CD4-positive, alpha-beta memory T cell (primary cell): ENCODE results near the gene RGS19. TPM values are rescaled to one million over a fixed set of nuclear protein-coding genes. Genes with fewer than 3 reads are reported as not detected.

ENCODE experiments used
- CTCF ChIA-PET: fragments of 350-600 bp; sonication (Branson Sonifier 250); formaldehyde crosslinking; loops from one replicate; lab custom pipeline; 2021; ENCODE audit warnings: inconsistent platforms; ENCODE audit not compliant: partially characterized antibody; lab: Charles Lee
- POLR2A ChIA-PET: fragments of 350-600 bp; sonication (Branson Sonifier 250); formaldehyde crosslinking; loops from one replicate; lab custom pipeline; 2021; ENCODE audit not compliant: partially characterized antibody; lab: Charles Lee
- DNase-seq, 5 donors: peaks; one replicate each; pipeline versions ENCODE4 v3.0.0 to v3.0.0-alpha.2; 2020 to 2022; ENCODE audit warnings: mixed read lengths in 1 of 5
- H3K27ac ChIP-seq: one replicate; pipeline ENCODE4 v1.7.0; 2013; ENCODE audit warnings: low read depth, low read length
- H3K27me3 ChIP-seq: 2 replicates; pipeline ENCODE4 v1.7.0; 2013; ENCODE audit warnings: mild to moderate bottlenecking, low read length, moderate library complexity; ENCODE audit not compliant: insufficient read depth
- H3K36me3 ChIP-seq: 2 replicates; pipeline ENCODE4 v1.7.0; 2013; ENCODE audit warnings: mild to moderate bottlenecking, low read length, moderate library complexity; ENCODE audit not compliant: insufficient read depth
- H3K4me1 ChIP-seq: 2 replicates; pipeline ENCODE4 v1.7.0; 2013; ENCODE audit warnings: mild to moderate bottlenecking, low read length, moderate library complexity; ENCODE audit not compliant: insufficient read depth
- H3K4me3 ChIP-seq, 2 donors: one replicate each; pipeline ENCODE4 v1.7.0; 2013; ENCODE audit warnings: low read length in 2 of 2, mild to moderate bottlenecking in 1 of 2
- H3K9me3 ChIP-seq, 2 donors: one replicate each; pipeline ENCODE4 v1.7.0; 2013; ENCODE audit warnings: low read length in 2 of 2, control low read depth in 1 of 2; ENCODE audit not compliant: control insufficient read depth in 1 of 2
- H3K27ac Mint-ChIP-seq, 7 donors: one replicate each; pipeline ENCODE4 v1.8.0; 2020 to 2021; ENCODE audit warnings: mixed read lengths in 7 of 7, mild to moderate bottlenecking in 6 of 7, inconsistent platforms in 3 of 7, moderate library complexity in 3 of 7
- H3K27me3 Mint-ChIP-seq, 2 donors: one replicate each; pipeline ENCODE4 v1.8.0; 2020 to 2021; ENCODE audit warnings: mixed read lengths in 2 of 2
- H3K36me3 Mint-ChIP-seq, 2 donors: one replicate each; pipeline ENCODE4 v1.8.0; 2020 to 2021; ENCODE audit warnings: mixed read lengths in 2 of 2, inconsistent platforms in 1 of 2, mild to moderate bottlenecking in 1 of 2
- H3K4me1 Mint-ChIP-seq, 4 donors: one replicate each; pipeline ENCODE4 v1.8.0; 2020 to 2021; ENCODE audit warnings: mixed read lengths in 4 of 4, mild to moderate bottlenecking in 1 of 4
- H3K4me3 Mint-ChIP-seq, 8 donors: one replicate each; pipeline ENCODE4 v1.8.0; 2020 to 2021; ENCODE audit warnings: mixed read lengths in 8 of 8, mild to moderate bottlenecking in 7 of 8, moderate library complexity in 6 of 8, inconsistent platforms in 3 of 8
- H3K9me3 Mint-ChIP-seq, 8 donors: one replicate each; pipeline ENCODE4 v1.8.0; 2020 to 2021; ENCODE audit warnings: mixed read lengths in 8 of 8, mild to moderate bottlenecking in 5 of 8, inconsistent platforms in 3 of 8, moderate library complexity in 1 of 8
- intact Hi-C: fragments of 100-400 bp; cut with micrococcal nuclease; formaldehyde crosslinking; loops from one replicate; pipeline ENCODE4 v1.15.1; 2023
- polyA plus RNA-seq, 2 donors: library from polyadenylated mRNA; unstranded; fragments of 300-500 nt; fragmentation: Illumina TruSeq; gene quantifications; one replicate each; pipeline ENCODE4 v1.2.3, GENCODE V29; 2021
- total RNA-seq, 2 experiments: library from RNA; stranded (reverse); gene quantifications; one replicate each; pipeline ENCODE4 v1.2.3, GENCODE V29; 2021

RGS19 gene
- total and polyA plus RNA-seq, 4 experiments from 2014 or later, result 35.0 to 116 (median 74.0) TPM

DNA sequence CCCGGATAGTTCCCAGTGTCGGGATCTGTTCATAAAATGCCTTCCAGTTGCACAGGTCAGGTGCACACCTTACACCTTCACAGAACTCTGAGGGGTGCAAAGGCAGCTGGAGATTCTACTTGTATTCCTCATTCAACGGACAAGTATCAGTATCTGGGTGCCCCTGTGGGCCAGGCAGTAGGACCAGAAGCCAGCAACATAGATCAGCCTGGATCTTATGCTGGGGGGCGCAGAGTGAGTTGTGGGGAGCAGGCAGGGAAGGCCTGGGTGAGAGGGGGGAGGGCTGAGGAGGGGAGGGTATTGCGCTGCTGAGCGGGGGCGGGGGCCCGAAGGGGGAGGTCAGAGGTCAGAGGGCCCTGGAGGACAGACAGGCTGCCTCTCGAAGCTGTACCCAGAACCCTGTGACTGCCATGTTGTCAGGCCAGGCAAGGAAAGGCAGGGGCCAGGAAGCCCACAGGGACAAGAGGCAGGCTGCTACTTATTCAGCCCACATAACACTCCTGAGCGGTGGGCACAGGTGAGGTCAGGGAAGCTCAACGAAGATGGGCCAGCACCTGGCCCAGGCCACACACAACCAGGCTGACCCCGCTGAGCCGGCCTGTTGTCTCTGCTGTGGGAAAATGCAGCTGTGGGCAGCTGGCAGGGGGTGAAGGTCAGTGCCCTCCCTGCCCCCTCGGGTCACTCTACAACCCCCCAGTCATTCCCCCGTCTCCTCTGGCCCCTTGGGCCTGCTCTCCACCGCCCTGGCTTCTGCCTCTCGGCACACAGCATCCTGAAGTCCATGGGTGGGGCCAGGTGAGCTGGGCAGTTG lies 1.7 kb upstream of the RGS19 start:
- H3K4me1 Mint-ChIP-seq, result peaks cover 11 to 56% (median 34%) of the 10 kb centered on the region in 4 donors

GRCh38 chr20:64080013-64080812 lies 895 bp upstream of the RGS19 start, which contains the start of gene OPRL1:
TSS of gene OPRL1 (plus strand) at chr20:64080082. CDS start at chr20:64092721, 12,639 bp downstream.
- Histone ChIP-seq H3K36me3 (peaks cover 9% of the 10 kb centered on the region), H3K27ac (peak within 1 kb of the TSS; percentile 74), H3K4me3 (peak within 1 kb of the TSS; percentile 73 to 97), H3K27me3 (no peaks in the 10 kb centered on the region), H3K9me3 (no peaks in the 10 kb centered on the region), H3K4me1 (peaks cover 48% of the 10 kb centered on the region)
- peak within 1 kb of the TSS; percentile 83 to 94 (median 92) for H3K27ac Mint-ChIP-seq
- POLR2A ChIA-PET, result interaction anchor here (0.9 to 3.5 kb wide), 14 partner anchors 10 to 1076 kb away, joined by 3 to 29 read pairs (median 6); partner anchors contain the start of genes LIME1, PCMTD2, PPDPF and TCEA2
- CTCF ChIA-PET, result interaction anchor here (1.0 to 5.2 kb wide), 6 partner anchors 18 to 176 kb away, joined by 3 to 73 read pairs (median 5); no protein-coding TSS in a partner anchor
- H3K4me1 Mint-ChIP-seq, result peaks cover 11 to 62% (median 37%) of the 10 kb centered on the region in 4 donors
- H3K9me3 Mint-ChIP-seq, result no peaks in the 10 kb centered on the region
- peak; percentile 50 to 86 (median 57) for DNase-seq
- no peaks in the 10 kb centered on the region for H3K27me3 Mint-ChIP-seq
- H3K36me3 Mint-ChIP-seq, result peaks cover 0 to 15% of the 10 kb centered on the region in 2 donors
- peak within 1 kb of the TSS; percentile 86 to 95 (median 90) for H3K4me3 Mint-ChIP-seq
- intact Hi-C loops, result no loop called here

More for the DNA sequence above, 1.7 kb upstream of the RGS19 start:
- no peaks in the 10 kb centered on the region for H3K27me3 Mint-ChIP-seq
- Histone ChIP-seq H3K36me3 (peaks cover 5% of the 10 kb centered on the region), H3K27me3 (no peaks in the 10 kb centered on the region), H3K4me1 (peaks cover 42% of the 10 kb centered on the region), H3K27ac (peak overlapping the region; percentile 63), H3K4me3 (no peak overlapping the region), H3K9me3 (no peaks in the 10 kb centered on the region)
- H3K4me3 Mint-ChIP-seq, result peak overlapping the region; percentile 76 to 86 (median 81)
- intact Hi-C loops, result no loop called here
- peaks cover 0 to under 1% (median 0%) of the 10 kb centered on the region in 8 donors for H3K9me3 Mint-ChIP-seq
- no peak for DNase-seq
- ChIA-PET CTCF (interaction anchor here (0.5 to 5.2 kb wide), 5 partner anchors 20 to 41 kb away, joined by 3 to 73 read pairs (median 6); no protein-coding TSS in a partner anchor), POLR2A (interaction anchor here (3.3 kb wide), 1 partner anchor 344 kb away, joined by 22 read pairs; the partner anchor contains the start of gene LIME1)
- peak overlapping the region; percentile 82 to 94 (median 89) for H3K27ac Mint-ChIP-seq
- H3K36me3 Mint-ChIP-seq, result peaks cover 0 to 10% of the 10 kb centered on the region in 2 donors

DNA sequence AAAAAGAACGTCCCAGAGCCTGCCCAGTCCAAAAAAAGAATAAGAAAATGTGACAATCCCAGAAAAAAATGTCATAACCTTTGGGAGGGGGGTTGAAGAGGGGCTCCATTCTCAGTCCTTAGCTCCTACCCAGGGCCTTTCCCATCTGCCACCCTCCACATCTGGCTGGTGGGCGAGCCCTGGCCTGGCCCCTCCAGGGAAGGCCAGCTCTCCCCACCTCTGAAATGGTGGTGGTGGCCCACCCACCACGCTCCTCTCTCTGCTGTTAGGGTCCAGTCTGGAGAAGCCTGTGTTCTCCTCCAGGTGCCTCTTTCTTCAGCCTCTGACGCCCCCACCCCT lies 415 bp downstream of the RGS19 start:
- H3K4me1 Mint-ChIP-seq, result peaks cover 7 to 57% (median 31%) of the 10 kb centered on the region in 4 donors
- H3K36me3 Mint-ChIP-seq, result peaks cover 0 to 23% of the 10 kb centered on the region in 2 donors
- Histone ChIP-seq H3K27me3 (no peaks in the 10 kb centered on the region), H3K4me3 (peak overlapping the region; percentile 73 to 97), H3K27ac (peak overlapping the region; percentile 74), H3K9me3 (no peaks in the 10 kb centered on the region), H3K36me3 (peaks cover 17% of the 10 kb centered on the region), H3K4me1 (peaks cover 43% of the 10 kb centered on the region)
- ChIA-PET POLR2A (interaction anchor here (0.9 to 3.5 kb wide), 15 partner anchors 9 to 1074 kb away, joined by 3 to 29 read pairs (median 7); partner anchors contain the start of genes LIME1, PCMTD2, PPDPF and PRPF6), CTCF (interaction anchor here (0.7 to 2.2 kb wide), 7 partner anchors 9 to 177 kb away, joined by 3 to 7 read pairs (median 4); no protein-coding TSS in a partner anchor)
- H3K27ac Mint-ChIP-seq, result peak overlapping the region; percentile 69 to 93 (median 85)
- DNase-seq, result no peak
- H3K27me3 Mint-ChIP-seq, result no peaks in the 10 kb centered on the region
- peak overlapping the region; percentile 86 to 95 (median 90) for H3K4me3 Mint-ChIP-seq
- no peaks in the 10 kb centered on the region for H3K9me3 Mint-ChIP-seq
- intact Hi-C loops, result loop anchor here (1.0 to 2.0 kb wide), 2 partner anchors 16 to 176 kb away; partner anchors contain the start of genes PCMTD2 and TCEA2

DNA sequence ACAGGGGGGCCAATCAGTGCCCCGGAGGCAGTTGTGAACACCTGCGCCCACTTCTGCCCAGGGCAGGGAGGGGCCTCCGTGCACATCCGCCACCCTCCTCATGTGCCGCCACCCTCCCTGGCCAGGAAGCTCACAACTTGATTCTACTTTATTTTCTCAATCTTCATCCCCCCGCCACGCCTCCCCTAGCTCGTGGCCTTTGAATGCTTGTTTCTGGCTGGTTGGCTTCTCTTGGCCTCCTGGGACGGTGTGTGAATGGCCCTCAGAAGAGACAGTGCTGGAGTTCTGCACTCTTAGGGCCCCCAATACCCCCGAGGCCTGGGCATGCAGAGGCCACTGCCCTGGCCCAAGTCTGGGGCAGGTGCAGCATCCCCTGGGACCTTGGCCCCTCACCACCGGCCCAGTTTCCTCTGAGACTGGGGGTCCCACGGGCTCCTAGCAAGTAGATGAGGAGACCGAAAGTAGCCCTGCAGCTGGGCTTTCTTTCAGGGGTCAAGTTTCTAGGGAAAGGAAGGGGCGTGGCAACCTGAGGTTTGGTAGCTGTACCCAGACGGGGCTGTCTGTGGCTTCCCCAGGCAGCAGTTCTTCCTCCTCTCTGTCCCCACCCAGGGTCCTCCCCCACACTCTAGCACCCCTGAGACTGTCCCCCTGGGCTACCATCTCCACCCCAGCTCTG lies 1.3 kb downstream of the RGS19 start:
- peak overlapping the region; percentile 69 to 92 (median 90) for H3K27ac Mint-ChIP-seq
- DNase-seq, result peak; percentile 68 to 83 (median 71)
- peak overlapping the region; percentile 73 to 97 for H3K4me3 ChIP-seq
- peak overlapping the region; percentile 86 to 95 (median 90) for H3K4me3 Mint-ChIP-seq
- peaks cover 0 to 26% of the 10 kb centered on the region in 2 donors for H3K36me3 Mint-ChIP-seq
- peaks cover 38% of the 10 kb centered on the region for H3K4me1 ChIP-seq
- no peaks in the 10 kb centered on the region for H3K27me3 ChIP-seq
- peaks cover 25% of the 10 kb centered on the region for H3K36me3 ChIP-seq
- H3K9me3 Mint-ChIP-seq, result no peaks in the 10 kb centered on the region
- peaks cover 6 to 54% (median 29%) of the 10 kb centered on the region in 4 donors for H3K4me1 Mint-ChIP-seq
- no peaks in the 10 kb centered on the region for H3K27me3 Mint-ChIP-seq
- ChIA-PET CTCF (interaction anchor here (0.9 to 4.0 kb wide), 6 partner anchors 8 to 98 kb away, joined by 3 to 22 read pairs (median 4); partner anchors contain the start of gene SAMD10), POLR2A (interaction anchor here (0.6 to 3.5 kb wide), 13 partner anchors 10 to 1098 kb away, joined by 3 to 29 read pairs (median 12); partner anchors contain the start of genes LIME1, PCMTD2, PPDPF and PRPF6)
- intact Hi-C loops, result loop anchor here (1.0 to 2.0 kb wide), 2 partner anchors 15 to 177 kb away; partner anchors contain the start of genes PCMTD2 and TCEA2
- no peaks in the 10 kb centered on the region for H3K9me3 ChIP-seq
- H3K27ac ChIP-seq, result peak overlapping the region; percentile 74

DNA sequence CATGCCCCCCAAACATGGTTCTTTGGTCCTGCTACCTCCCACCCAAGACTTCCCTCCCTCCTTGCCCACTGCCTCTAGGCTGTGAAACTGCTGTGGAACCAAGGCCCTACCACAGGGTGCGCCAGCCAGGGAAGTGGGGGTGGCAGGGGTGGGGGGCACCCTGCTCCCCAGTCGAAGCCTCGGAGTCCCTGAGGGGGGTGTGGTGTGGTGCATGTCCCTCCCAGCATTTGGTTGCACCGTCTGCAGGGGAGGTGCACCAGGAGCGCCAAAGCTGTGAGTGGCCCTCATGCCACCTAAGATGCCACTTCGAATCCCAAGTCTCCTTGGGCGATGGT lies 1.8 kb downstream of the RGS19 start:
- ChIA-PET POLR2A (interaction anchor here (0.7 to 3.5 kb wide), 11 partner anchors 9 to 557 kb away, joined by 3 to 29 read pairs (median 12); partner anchors contain the start of genes LIME1, PCMTD2, PPDPF and PRPF6), CTCF (interaction anchor here (0.9 to 4.0 kb wide), 5 partner anchors 8 to 98 kb away, joined by 3 to 22 read pairs (median 5); partner anchors contain the start of gene SAMD10)
- Mint-ChIP-seq H3K4me1 (peaks cover 6 to 49% (median 28%) of the 10 kb centered on the region in 4 donors), H3K9me3 (no peaks in the 10 kb centered on the region), H3K36me3 (peaks cover 0 to 28% of the 10 kb centered on the region in 2 donors), H3K4me3 (peak overlapping the region; percentile 86 to 95 (median 90)), H3K27ac (peak overlapping the region; percentile 69 to 94 (median 90)), H3K27me3 (no peaks in the 10 kb centered on the region)
- Histone ChIP-seq H3K9me3 (no peaks in the 10 kb centered on the region), H3K4me3 (peak overlapping the region; percentile 73 to 97), H3K4me1 (peaks cover 33% of the 10 kb centered on the region), H3K27ac (peak overlapping the region; percentile 74), H3K36me3 (peaks cover 29% of the 10 kb centered on the region), H3K27me3 (no peaks in the 10 kb centered on the region)
- intact Hi-C loops, result no loop called here
- no peak for DNase-seq

GRCh38 chr20:64077094-64077493 lies 2.2 kb downstream of the RGS19 start:
- ChIA-PET POLR2A (interaction anchor here (0.6 to 3.5 kb wide), 8 partner anchors 9 to 210 kb away, joined by 3 to 29 read pairs (median 14); partner anchors contain the start of genes PRPF6, SAMD10 and TCEA2), CTCF (interaction anchor here (1.1 to 4.0 kb wide), 3 partner anchors 20 to 44 kb away, joined by 3 to 22 read pairs (median 5); no protein-coding TSS in a partner anchor)
- Histone ChIP-seq H3K27ac (peak overlapping the region; percentile 74), H3K36me3 (peaks cover 29% of the 10 kb centered on the region), H3K27me3 (no peaks in the 10 kb centered on the region), H3K4me1 (peaks cover 29% of the 10 kb centered on the region), H3K9me3 (no peaks in the 10 kb centered on the region), H3K4me3 (peak overlapping the region; percentile 73 to 97)
- DNase-seq, result peak in 1 of 5 donors; percentile 51
- Mint-ChIP-seq H3K36me3 (peaks cover 0 to 31% of the 10 kb centered on the region in 2 donors), H3K4me3 (peak overlapping the region; percentile 86 to 95 (median 90)), H3K27ac (peak overlapping the region in 6 of 7 donors; percentile 42 to 94 (median 73)), H3K27me3 (no peaks in the 10 kb centered on the region), H3K9me3 (no peaks in the 10 kb centered on the region), H3K4me1 (peaks cover 5 to 45% (median 26%) of the 10 kb centered on the region in 4 donors)
- intact Hi-C loops, result no loop called here
